GM21528 (cell line): ENCODE data around the gene MGARP.
A peak's percentile ranks its signal among the peaks of the same experiment; 100 is the strongest.
"Not testable (repeated sequence)": the region's sequence is repeated elsewhere in the genome, so short reads cannot be mapped to it uniquely, and the experiment has no call there.

Source experiments
- ATAC-seq: cut with Tn5 transposase; IDR thresholded peaks from one replicate; pipeline ENCODE4 v1.9.1; 2021; ENCODE audit warnings: mild to moderate bottlenecking, moderate library complexity; ENCODE audit not compliant: unreplicated experiment, low FRiP score

MGARP gene

DNA sequence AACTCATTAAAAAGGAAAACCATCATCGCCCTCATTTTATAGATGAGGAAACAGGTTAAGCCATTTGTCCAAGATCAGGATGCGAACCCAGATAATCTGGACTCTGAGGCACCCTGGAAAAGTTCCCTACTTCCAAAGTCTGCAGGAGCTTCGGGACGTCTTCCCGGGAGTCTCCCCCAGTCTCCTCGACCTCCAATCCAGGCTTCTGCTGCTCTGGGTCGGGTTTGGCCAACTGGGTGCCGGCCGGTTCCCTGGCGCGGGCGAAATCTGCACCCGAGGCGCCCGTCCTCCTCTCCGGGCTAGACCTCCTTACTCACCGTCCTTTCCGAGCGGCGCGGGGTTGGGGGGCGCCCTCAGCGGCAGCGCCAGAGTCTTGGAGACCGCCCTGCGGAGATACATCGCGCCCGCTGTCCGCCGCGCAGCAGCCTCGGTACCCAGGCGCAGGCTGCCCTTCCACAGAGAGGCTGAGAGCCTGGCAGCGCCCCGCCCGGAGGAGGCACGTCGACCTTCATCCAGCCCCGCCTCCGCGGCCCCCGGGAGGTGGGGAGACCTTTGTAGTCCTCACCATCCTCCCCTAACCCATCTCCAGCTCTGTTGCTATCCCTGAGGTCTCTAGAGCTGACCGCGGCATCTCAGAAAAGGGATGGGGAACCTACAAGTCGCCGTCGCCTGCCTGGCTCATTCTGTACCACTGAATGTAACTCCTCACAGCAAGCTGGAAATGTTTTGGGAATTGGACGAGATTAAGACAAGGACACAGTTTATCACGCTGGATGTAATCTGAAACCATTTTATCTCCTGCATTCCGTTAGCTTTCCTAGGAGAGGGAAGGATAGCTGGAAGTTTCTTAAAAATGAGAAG lies at the start of gene MGARP:
MGARP (minus strand) TSS at position 466 of the 861 bp plus-strand sequence; CDS start at position 399, 67 bp downstream.
- no peak for ATAC-seq

DNA sequence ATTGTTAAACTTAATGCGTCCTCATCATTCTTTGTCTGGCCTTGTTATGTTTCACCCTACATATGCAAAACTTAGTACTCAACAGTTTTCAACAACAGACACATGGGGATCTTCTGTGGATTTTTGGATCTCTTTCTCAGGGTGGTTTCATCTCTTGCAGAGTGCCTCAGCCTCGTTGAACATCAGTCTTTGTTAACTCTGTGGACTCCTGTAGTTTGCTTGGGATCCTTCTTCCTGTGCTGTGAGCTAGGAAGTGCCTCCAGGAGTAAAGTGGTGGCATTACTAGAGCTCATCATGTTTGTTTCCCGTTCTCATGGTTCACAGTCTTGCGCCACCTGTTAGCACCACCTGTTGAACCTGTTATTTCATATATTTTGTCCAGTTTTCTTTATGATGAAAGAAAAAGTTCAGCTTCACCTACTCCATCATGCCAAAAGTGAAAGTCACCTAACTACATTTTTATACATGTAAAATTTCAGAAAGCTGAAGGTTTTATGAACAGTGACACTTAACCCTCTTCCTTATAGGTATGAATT lies 49.7 kb upstream of the MGARP start:
- no peak for ATAC-seq

DNA sequence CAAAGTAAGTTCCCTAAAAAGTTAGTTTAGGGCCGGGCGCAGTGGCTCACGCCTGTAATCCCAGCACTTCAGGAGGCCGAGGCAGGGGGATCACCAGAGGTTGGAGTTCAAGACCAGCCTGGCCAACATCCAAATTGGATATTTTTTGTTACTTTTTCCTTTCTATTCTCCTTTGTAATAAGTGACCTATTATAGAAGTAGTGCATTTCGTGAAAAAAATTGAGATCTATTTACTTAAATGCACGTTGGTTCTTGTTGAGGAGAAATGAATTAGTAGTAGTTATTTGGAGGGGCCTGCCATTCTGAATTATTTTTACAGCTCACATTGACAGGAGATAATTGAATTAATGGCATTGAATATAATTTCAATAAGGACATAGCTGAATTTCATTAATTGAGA lies 44.6 kb upstream of the MGARP start:
- ATAC-seq: no peak

DNA sequence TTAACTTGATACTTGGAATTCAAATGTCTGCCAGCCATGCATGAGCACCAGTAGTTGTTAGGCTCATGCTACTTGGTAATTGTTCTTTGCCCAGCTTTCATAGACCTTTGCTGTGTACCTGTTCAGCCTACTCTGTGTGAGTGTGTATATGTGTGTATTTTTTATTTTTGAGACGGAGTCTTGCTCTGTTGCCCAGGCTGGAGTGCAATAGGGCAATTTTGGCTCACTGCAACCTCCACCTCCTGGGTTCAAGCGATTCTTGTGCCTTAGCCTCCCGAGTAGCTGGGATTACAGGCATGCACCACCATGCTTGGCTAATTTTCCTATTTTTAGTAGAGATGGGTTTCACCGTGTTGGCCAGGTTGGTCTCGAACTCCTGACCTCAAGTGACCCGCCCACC lies 42.5 kb upstream of the MGARP start:
- not testable (repeated sequence) for ATAC-seq

DNA sequence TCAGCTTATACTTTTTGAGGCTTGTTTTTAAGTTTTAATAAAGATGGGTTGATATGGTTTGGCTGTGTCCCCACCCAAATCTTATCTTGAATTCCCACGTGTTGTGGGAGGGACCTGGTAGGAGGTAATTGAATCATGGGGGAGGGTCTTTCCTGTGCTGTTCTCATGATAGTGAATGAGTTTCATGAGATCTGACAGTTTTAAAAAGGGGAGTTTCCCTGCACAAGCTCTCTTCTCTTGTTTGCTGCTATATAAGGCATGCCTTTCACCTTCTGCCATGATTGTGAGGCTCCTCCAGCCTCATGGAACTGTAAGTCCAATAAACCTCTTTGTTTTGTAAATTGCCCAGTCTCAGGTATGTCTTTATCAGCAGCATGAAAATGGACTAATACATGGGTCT lies 42.0 kb upstream of the MGARP start:
- ATAC-seq: not testable (repeated sequence)

DNA sequence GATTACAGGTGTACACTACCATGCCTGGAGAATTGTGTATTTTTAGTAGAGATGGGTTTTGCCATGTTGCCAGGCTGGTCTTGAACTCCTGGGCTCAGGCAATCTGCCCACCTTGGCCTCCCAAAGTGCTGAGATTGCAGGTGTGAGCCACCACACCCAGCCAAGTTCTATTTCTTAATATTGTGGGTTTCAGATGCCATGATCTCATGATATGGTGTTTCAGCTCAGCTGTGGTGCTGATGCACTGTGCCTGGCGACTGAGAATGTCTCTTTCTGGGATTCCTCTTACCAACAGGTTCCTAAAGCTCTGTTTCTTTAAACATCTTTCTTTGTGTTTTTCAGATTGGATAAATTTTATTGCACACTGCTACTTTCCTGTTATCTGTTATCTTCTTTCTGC lies 39.5 kb upstream of the MGARP start:
- no peak for ATAC-seq

DNA sequence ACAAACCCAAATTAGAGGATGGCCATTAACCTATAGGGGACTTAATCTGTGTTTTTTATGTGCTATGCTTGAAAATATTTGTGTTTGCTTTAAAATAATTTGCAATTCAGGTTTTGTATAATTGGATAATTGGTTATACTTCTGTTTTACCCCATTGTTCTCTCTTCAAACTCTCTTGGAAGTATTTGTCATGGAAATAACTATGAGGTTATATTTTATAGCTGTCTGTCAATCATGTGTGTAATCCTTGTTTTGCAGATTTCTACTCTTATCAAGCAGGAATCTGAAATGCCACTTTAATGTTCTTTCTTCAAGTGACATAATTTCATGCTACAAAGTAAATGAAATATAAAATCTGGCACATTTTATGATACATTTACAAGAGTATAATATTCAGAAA lies 37.6 kb upstream of the MGARP start:
- ATAC-seq: no peak

DNA sequence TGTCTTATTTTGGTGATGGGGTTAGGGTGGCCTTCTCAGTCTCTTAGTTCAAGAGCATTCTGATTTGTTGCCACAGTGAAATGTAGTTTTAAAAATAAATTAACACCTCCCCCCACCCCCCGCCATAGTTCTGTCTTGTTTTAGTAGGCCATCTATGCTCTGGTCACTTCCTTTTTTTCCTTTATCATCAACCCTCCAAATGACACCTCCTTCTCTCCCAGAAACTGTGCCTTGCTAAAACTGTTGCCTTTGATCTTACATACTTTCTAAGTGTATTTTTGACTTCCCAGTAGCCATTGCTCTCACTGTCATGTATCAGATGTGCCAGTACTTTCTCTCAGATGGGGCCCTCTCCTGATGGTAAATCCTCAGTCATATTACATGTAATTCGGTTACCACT lies 36.7 kb upstream of the MGARP start:
- ATAC-seq: no peak

DNA sequence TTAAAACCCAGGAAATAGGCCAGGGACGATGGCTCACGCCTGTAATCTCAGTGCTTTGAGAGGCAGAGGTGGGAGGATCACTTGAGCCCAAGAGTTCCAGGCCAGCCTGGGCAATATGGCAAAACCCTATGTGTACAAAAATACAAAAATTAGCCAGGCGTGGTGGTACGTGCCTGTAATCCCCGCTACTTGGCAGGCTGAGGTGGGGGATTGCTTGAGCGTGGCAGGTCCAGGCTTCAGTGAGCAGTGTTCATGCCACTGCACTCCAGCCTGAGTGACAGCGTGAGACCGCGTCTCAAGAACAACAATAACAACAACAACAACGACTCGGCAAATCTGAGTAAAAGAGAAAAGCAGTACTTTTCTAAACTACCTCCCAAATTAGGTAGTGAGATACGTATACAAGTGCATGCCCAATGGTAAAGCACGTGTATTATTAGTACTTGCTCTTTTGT lies 35.2 kb upstream of the MGARP start:
- ATAC-seq: peak; percentile 58

DNA sequence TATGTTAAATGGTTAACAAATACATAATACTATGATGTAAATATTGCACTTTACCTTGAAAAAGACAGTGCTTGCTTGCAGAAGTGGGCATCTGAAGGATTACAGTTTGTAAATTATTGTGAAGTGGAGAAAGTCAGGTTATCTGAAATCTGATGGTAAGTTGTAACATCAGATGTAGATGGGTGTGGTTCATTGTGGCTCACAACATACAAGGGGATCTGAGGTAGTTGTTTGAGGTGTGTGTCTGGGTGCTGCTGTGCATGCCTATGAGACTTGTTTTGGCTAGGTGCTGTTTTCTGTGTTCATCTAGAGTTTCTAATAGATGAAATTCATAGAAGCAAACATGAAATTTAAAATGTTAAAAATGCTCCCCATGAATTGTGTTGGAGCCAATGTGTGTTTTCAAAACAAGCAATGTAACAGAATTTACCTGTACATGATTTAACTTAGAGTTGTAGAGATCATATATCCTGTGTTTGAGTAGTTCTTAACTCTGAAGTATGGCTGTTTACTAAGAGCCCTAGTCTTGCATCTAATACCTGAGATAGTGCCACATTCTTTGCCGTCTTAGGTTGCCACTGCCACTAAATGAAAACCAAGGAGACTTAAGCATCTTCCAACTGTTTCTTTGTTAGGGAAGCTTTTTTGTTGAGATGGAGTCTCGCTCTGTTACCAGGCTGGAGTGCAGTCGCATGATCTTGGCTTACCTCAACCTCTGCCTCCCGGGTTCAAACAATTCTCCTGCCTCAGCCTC lies 34.2 kb upstream of the MGARP start:
- no peak for ATAC-seq

DNA sequence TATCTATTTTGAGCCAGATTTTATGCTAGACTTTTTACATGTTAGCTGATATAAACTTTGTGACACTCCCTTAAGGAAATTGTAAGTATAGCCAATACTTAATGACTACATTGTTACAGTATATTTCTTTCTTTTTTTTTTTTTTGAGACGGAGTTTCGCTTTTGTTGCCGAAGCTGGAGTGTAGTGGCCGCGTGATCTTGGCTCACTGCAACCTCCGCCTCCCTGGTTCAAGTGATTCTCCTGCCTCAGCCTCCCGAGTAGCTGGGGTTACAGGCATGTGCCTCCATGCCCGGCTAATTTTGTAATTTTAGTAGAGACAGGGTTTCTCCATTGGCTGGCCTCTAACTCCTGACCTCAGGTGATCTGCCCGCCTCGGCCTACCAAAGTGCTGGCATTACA lies 33.4 kb upstream of the MGARP start:
- not testable (repeated sequence) for ATAC-seq

DNA sequence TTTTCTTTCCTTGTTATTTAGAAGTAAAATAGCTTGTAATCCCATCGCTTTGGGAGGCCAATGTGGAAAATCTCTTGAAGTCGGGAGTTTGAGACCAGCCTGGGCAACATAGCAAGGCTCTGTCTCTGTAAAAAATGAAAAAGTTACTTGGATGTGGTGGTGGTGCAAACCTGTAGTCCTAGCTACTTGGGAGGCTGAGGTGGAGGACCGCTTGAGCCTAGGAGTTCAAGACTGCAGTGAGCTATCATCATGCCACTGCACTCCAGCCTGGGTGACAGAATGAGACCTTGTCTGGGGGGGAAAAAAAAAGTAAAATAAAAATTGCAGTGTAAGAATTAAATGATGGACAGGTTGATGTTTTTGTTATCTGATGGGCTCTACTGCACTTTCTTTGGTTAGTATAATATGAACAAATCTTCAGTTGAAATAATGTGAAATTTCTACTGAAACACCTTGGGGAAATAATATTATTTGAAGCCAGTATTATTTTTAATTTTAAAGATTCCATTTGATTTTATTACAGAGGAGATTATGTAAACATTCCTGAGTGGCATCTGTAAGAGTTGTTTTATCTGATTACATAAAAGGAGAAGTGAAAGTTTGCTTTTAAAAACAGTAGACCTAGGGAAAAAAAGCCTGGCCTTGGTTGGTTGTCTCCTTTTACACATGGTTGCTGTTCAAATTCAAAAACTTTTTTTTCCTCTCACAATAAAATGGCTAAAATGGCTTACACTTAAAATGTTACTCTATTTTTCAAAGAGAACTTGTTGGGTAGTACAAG lies 32.7 kb upstream of the MGARP start:
- ATAC-seq: no peak

DNA sequence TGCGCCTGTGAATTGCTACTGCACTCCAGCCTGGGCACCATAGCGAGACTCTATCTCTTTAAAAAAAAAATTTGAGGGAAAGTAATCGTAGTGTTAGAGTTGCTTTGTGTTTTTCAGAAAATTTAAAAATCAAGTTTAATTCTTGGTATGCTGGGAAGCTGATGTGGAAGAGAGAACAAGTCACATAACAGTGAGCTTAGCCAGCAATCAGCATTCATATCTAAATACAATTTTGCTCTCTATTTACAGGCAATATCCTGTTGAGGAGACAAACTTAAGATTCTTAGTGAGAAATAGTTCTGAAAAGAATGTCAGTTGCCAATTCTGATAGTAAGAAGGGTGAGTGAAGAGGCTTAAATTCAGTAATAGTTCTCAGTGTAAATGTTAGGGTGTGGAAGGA lies 31.9 kb upstream of the MGARP start:
- no peak for ATAC-seq

DNA sequence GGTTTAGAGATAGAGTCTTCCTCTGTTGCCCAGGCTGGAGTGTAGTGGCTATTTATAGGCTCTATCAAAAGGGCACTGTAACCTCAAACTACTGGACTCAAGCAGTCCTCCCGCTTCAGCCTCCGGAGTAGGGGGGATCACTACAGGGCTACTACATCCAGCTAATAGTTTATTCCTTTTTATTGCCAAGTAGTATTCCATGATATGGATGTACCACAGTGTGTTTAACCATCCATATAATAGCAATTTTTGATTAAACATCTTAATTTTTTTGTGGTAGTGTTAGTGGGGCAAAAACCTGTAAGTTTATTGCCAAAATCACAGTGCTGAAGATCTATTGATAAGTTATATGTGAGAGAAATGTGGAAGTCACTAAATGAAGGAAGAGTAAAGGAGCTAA lies 24.9 kb upstream of the MGARP start:
- no peak for ATAC-seq

DNA sequence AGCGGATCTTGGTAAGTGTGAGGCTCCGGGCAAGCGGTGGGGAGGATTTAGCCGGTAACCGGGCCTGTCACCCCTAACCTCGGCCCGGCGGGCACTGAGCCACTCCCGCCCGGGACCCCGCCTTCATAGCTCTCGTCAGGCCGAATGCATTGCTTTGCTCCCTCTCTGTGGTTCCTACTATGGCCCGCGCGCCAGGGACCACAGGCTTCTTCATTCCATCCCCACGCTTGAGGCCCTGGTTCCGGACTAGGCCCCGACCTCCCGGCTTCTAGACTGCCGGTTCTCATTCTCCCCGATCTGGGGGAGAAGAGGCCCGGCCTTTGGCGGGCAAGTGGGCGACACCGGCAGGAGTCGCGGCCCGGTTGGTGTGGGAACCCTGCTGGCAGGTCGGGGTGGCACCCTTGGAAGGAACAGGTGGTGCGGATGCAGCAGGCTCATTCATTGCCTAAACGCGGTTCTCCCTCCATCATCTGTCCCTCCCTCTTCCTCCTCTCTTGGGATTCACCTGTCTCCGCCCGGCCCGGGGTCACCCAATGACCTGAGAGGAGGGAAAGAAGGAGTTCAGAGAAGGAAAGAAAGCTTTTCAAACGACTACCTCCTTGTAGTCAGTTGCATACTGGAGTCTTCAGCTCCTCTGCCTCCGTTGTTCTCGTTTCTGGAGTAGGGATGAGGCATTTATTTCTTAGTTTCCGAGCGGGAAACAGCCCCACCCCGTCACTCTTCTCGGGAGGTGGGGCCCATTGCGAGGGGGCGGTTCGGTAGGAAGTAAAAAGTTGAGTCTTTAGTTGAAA lies 22.0 kb upstream of the MGARP start, which contains the start of gene NDUFC1:
NDUFC1 (minus strand) TSS at position 657 of the 791 bp plus-strand sequence. CDS start 6,679 bp downstream, outside the sequence.
- peak; percentile 43 for ATAC-seq

DNA sequence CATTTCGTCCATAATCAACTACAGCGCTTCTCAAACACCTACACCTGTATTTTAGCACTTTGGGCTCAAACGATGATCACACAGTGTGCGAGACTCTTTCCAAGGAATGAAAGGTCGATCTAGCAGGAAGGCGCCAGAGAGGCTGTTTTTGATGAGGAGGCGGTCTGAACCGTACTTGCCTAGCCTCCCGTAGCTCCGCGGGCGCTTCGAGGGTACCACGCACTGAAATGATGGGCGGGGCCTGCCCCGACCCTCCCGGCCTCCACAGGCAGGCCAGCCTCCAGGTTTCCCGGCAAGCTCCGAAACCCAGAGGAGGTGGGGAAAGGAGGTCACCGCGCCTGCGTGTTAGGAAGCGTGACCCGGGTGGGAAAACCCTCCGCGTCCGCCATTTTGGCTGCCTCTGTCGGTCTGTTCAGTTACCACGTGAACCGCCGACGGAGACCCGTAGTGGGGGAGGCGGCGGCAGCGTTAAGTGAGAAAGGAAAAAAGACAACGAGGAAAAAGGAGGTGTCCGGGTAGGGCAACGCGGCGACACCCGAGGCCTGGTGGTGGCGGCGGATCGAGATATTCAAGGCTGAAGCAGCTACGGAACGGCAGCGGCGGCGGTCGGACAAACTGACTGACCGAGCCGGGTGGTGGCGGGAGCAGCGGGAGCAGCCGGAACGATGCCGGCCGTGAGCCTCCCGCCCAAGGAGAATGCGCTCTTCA lies 21.2 kb upstream of the MGARP start, which contains the start of gene NAA15:
NAA15 (plus strand) TSS at position 393 of the 708 bp plus-strand sequence; CDS start at position 666, 273 bp downstream.
- ATAC-seq: peak; percentile 88

DNA sequence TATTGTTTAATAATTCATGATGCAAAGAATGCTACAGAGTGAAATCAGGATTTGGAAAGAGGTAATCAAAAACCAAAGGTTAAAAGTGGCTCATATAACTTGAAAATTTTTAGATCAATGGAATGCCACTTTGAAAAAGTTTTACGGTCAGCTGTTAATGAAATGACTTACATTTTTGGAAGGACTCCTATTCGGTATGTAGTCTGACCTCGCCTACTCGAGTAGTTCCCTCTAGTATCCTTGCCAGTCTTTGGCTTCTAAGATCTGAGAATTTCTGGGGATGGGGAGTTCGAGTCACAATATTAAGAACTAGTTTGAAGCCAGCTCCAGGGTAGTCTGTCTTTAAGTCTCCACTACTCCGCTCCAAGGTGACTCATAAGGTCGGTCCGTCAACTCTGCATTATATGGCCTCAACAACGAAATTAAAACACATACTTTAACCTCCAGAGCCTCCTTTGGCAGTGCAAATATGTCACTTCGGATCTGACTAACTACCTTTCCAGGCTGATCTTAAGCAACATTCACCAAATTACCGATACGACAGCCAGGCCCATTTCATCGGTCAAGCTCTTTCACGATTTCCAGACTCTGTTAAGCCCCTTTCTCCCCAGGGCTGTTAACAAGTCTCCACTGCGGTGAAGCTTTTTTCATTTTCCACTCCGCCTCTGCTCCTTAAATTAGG lies 20.5 kb upstream of the MGARP start:
- peak; percentile 13 for ATAC-seq

DNA sequence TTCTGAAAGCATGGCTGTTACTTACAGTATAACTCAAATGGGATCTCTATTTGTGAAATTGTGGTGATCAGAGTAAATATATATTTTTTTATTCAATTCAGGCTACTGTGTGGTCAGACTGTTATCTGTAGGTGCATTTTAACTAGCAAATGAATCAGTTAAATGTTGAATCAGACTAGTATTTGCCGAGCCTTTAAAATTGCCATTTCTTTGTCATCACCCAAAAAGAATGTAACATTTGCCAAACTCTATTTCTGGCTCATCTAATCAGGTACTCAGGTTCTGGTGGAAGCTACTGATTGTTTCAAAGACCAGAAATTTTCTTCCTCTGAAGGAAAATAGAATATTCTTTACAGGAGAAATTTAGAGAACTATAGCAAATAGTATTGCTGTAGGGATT lies 19.5 kb upstream of the MGARP start:
- ATAC-seq: no peak
